GM21390 (cell line): ENCODE measurements around the gene KIF25.
"Not testable (repeated sequence)": the region's sequence is repeated elsewhere in the genome, so short reads cannot be mapped to it uniquely, and the experiment has no call there.

ENCODE experiments used
- ATAC-seq: cut with Tn5 transposase; IDR thresholded peaks from one replicate; pipeline ENCODE4 v1.9.1; 2021; ENCODE audit not compliant: unreplicated experiment

The KIF25 gene

DNA sequence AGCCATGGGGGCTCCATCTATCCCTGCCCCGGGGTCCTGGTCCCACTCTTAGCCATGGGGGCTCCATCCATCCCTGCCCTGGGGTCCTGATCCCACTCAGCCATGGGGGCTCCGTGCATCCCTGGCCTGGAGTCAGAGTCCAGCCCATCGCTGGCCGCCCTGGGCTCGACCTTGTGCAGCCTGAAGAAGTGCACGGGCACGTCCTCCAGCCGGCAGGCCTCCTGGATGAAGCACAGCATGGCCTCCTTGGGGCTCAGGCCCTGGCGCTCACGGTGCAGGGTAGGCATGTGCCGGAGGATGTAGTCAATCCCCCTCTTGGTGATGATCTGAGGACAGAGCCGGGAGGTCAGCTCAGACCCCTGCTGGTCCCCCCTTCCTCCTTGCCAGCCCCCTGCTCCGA, 66.0 kb downstream of the KIF25 start:
- ATAC-seq, result no peak

GRCh38 chr6:168064226-168064807, 66.8 kb downstream of the KIF25 start:
- ATAC-seq, result no peak

GRCh38 chr6:168067081-168067759, 69.7 kb downstream of the KIF25 start:
- ATAC-seq, result no peak

GRCh38 chr6:168070804-168071203, 73.3 kb downstream of the KIF25 start:
- ATAC-seq, result no peak

DNA sequence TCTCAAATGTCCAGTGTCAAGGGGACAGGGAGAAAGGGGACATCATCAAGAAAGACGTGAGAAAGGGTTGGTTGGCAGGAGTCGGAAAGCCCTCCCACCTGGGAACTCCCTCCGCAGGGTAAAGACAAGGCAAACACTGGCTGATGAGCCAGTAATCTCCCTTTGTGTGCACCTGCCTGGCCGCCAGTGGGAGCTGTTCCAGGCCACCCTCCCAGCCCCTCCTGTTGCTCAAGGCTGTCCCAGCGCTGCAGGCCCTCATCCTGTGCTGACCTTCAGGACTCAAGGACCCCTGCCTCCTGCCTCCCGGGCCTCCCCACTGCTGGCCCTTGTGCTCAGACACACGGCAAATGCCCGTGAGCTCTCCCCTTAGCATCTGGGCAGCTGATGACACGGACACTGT, 74.1 kb downstream of the KIF25 start:
- ATAC-seq, result no peak

- ATAC-seq, result no peak
Measured at GRCh38 chr6:168072261-168072660, 74.8 kb downstream of the KIF25 start.

DNA sequence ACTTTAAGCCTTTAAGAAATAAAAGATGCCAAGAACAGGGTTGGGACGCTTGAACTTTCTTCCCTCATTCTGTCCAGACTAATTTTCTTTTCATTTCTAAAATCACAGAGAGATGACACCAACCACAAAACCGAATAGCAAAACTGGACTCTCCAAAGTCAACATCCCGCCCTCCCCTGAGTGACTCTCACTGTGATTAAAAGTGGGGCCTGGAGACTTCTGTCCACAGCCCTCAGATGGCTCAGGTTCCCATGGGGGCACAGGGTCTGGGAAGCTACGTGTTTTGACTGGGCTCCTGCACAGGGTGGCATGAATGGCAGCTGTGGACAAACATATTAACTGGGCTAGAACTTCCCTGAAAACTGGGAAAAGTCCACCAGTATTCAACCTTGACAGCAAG, 75.3 kb downstream of the KIF25 start:
- ATAC-seq, result no peak

DNA sequence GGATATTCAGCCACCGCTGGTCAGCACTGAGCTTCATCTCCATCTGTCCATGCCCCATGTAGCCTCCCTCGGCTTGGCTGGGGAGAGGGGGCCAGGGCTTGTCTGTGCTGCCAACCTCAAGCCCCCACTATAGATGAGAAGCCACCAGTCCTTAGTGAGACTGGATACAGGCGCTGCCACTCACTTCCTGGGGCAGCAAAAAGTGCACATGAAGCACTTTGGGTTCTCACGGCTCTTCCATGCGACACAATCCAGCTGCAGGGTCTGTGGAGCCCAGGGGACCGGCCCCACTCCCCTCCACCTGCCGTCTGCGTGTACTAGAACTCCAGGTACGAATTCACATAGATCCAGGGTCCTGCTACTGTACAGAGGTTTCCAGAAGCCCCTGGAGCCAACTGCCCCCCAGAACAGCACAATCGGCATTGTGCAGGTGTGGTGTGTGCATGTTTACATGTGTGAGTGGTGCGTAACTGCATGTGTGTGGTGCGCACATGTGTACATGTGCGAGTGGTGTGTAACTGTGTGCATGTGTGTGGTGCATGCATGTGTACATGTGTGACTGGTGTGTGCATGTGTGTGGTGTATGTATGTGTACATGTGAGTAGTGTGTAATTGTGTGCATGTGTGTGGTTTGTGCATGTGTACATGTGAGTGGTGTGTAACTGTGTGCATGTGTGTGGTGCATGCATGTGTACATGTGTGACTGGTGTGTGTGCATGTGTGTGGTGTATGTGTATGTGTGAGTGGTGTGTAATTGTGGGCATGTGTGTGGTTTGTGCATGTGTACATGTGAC, 76.7 kb downstream of the KIF25 start:
- ATAC-seq, result no peak

- no peak for ATAC-seq
Measured at GRCh38 chr6:168075216-168075615, 77.7 kb downstream of the KIF25 start.

DNA sequence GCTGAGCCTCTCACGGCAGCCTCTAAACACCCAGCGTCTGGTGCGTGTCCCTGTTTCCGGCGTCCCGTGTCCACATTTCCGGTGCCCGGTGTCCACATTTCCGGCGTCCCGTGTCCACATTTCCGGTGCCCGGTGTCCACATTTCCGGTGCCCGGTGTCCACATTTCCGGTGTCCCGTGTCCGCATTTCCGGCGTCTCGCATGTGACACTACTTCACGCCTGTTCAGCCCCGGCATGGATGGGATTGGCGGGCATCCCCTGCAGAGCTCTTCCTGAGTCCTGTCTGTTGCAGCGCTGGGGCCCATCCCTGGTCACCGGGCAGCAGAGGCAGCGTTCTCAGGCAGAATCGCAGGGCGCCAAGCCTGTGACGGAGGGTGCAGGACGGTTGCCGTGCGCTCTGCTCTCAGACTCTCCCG, 78.3 kb downstream of the KIF25 start:
- no peak for ATAC-seq

DNA sequence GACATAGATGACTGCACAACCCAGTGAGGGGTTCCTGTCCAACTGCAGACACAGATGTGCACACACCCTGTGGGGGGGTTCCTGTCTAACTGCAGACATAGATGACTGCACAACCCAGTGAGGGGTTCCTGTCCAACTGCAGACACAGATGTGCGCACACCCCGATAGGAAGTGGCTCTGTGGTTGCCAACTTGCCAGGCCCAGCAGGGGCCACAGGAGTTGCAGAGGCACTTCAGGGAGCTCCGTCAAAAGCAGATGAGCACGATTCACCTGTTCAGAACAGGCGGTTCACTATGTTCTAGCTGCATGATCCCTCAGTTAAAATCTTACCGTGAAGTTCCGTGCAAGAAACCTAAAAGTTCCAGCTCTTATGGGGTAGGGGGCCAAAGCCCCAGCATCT, 79.9 kb downstream of the KIF25 start:
- ATAC-seq, result not testable (repeated sequence)

DNA sequence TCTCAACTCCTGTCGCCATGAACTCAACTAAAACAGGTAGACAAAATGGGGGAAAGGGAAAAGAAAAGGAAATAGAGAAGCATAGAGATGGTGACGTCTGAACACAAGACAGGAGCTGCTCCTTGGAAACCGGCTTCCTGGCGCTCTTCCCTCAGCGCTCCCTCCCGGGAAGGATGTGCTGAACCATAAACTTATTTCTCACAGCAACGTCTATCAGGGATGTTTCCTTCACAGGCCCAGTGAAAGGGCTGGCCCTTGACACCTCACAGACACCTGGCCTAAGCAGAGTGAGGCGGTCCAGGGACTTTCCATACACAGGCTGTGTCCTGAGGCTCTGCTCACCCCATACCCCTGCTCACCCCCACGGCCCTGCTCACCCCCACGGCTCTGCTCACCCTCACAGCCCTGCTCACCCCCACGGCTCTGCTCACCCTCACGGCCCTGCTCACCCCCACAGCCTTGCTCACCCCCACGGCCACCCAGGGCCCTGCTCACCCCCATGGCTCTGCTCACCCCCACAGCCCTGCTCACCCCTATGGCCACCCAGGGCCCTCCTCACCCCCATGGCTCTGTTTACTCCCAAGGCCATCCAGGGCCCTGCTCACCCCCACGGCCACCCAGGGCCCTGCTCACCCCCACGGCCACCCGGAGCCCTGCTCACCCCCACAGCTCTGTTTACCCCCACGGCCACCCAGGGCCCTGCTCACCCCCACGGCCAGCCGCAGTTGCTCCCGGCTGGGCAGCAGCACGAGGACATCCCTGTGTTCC, 80.9 kb downstream of the KIF25 start:
- ATAC-seq, result no peak

GRCh38 chr6:168078943-168079405, 81.5 kb downstream of the KIF25 start, which contains the start of gene FRMD1:
Gene FRMD1, minus strand, starts transcription at chr6:168079212. Its CDS starts 118 bp downstream, at chr6:168079094.
- no peak for ATAC-seq

DNA sequence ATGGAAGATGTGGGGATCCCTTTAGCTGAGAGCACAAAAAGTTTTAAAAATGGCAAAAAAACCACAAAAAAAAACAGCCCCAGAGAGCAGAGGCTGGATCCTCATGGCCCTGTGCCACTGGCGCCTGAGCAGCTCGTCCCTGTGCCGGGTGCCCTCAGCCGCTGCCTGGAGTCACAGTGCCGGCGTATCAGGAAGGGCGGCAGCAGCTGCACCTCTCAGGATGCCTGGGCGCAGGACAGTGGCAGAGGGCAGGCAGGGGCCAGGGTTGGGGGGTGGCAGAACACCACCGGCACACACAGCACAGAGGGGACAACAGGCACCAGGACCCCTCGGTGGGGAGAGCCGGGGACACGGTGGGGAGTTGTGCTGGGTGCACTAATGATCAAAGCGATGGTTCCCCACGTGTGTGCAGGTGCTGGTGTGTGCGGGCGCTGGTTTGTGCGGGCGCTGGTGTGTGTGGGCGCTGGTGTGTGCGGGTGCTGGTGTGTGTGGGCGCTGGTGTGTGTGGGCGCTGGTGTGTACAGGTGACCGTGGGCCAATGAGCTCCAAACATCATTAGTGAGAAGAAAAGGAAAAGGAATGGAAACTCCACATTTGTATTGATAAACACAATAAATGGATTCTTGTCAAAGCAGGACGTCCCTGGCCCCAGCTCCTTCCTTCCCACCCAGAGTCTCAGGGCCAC, 83.1 kb downstream of the KIF25 start:
- no peak for ATAC-seq

DNA sequence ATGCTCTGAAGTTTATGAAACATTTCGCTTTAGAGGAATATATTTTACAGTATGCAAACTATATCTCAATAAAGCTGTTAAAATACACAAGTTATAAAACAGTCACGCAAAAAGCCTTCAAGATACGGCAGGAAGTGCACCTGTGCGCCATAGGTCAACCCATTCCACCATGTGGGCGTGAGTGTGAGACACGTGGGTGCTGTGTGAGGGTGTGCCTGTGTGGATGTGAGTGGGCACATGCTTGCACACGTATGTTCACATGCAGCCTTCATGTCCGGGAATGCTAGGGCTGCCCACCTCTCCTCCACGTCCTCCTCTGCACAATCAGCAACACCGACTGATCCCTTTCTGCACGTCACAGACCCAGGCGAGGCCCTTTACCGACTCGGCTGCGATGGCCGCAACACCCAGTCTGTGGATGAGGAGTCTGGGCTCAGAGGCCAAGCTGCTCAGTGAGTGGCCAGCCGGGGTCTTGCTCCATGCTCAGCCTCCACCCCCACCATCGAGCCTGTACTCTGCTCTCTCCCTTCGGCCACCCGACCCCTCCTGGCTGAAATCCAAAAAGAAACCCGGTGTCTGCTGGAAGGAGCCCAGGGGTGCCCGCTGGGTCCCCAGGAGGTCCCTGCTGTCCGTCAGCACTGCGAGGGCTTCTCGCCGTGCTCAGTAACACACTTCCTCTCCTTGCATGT, 84.5 kb downstream of the KIF25 start:
- no peak for ATAC-seq

GRCh38 chr6:168082860-168083513, 85.5 kb downstream of the KIF25 start:
- ATAC-seq, result no peak

DNA sequence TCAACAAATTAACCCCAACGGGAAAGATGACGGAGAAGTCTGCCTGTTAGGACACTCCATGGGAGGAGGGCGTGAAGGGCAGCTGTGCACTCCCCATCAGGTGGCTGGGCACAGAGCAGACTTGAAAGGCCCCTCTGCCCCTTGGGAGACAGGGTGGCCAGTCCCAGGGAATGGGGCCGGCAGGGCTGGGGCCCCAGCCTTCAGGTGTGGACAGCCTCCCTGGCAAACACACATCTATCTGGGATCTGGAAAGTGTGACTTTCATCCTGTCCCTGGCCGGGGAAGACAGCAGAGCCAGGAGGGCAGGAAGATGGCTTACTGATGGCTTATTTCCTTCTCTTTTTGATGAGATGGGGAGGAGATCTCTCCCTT, 86.0 kb downstream of the KIF25 start:
- ATAC-seq, result no peak

DNA sequence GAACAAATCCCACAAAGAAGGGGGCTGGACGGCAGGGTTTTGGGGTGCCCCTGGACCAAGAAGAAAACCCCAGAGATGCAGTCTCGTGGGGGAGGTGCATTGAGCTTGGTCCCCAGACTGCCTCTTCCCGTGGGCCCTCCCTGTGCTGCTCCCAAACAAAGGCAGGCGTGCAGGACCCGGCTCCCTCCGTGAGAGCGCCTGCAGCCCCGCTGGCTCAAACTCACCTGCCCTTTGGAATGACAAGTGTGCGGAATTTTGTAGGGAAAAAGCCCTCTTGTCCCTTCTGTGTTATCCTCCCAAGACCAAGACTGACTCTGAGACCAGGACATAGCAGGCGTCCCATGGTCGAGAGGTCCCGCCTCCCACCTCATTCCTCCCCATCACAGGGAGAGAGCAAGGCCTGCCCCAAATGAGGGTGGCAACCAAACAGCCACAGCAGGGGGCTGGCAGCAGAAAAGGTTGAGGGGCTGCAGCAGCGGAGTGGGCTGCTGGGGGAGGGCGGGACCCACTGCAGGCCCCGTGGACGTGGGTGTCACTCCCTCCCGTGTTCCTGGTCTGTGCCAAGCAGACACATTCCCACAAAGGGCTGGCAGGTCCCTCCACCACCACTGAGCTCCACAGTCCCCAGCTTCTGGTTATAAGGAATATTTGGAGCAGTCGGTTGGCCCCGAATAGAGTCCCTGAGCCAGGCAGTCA, 87.1 kb downstream of the KIF25 start:
- no peak for ATAC-seq

GRCh38 chr6:168086066-168086465, 88.6 kb downstream of the KIF25 start:
- ATAC-seq, result no peak
